Body of pancreas (tissue), 4 donors: ENCODE data around the gene SLC26A11.

Source experiments
- POLR2A ChIP-seq, 3 donors: fragments of 450-650 bp; IDR thresholded peaks; one replicate each; pipeline ENCODE4 v1.6.1; 2016; ENCODE audit warnings: antibody characterized with exemption in 3 of 3, mild to moderate bottlenecking in 2 of 3
- TF ChIP-seq, protein P1 (sequence below), 7 experiments: fragments of 450-650 bp in 4 of 7; fragments of 200-600 bp in 3 of 7; sonication (generic) in 3 of 7; IDR thresholded peaks; one replicate each; pipeline ENCODE4 v1.5.1; 2016 to 2019; ENCODE audit warnings: antibody characterized with exemption in 7 of 7

DNA sequence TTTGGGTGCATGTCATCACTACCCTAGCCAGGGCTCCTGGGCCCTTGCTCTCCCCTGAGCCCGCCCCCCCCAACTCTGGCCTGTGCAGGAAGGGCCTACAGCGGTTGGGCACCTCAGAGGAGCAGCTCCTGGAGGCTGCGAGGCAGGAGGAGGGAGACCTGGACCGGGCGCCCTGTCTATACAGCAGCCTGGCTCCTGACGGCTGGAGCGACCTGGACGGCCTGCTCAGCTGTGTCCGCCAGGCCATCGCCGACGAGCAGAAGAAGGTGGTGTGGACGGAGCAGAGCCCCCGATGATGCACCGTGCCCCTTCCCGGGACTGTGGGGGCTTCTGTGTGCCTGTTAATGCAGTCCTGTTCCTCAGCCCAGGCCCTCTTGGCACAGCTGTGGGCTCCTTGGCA lies 12.2 kb upstream of the SLC26A11 start:
- TF ChIP-seq, protein P1, sequence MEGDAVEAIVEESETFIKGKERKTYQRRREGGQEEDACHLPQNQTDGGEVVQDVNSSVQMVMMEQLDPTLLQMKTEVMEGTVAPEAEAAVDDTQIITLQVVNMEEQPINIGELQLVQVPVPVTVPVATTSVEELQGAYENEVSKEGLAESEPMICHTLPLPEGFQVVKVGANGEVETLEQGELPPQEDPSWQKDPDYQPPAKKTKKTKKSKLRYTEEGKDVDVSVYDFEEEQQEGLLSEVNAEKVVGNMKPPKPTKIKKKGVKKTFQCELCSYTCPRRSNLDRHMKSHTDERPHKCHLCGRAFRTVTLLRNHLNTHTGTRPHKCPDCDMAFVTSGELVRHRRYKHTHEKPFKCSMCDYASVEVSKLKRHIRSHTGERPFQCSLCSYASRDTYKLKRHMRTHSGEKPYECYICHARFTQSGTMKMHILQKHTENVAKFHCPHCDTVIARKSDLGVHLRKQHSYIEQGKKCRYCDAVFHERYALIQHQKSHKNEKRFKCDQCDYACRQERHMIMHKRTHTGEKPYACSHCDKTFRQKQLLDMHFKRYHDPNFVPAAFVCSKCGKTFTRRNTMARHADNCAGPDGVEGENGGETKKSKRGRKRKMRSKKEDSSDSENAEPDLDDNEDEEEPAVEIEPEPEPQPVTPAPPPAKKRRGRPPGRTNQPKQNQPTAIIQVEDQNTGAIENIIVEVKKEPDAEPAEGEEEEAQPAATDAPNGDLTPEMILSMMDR (IDR thresholded peaks at IDR 0.05) = no peak
- no peak for TF ChIP-seq POLR2A (IDR thresholded peaks at IDR 0.05)
